CD4-positive, alpha-beta T cell treated with Interleukin-6 for 4 hours (primary cell): ENCODE measurements around the gene ING5.

Experiments used
- DNase-seq: peaks from one replicate; pipeline ENCODE4 v3.0.0-alpha.2; 2020; ENCODE audit warnings: mixed read lengths

The ING5 gene

DNA sequence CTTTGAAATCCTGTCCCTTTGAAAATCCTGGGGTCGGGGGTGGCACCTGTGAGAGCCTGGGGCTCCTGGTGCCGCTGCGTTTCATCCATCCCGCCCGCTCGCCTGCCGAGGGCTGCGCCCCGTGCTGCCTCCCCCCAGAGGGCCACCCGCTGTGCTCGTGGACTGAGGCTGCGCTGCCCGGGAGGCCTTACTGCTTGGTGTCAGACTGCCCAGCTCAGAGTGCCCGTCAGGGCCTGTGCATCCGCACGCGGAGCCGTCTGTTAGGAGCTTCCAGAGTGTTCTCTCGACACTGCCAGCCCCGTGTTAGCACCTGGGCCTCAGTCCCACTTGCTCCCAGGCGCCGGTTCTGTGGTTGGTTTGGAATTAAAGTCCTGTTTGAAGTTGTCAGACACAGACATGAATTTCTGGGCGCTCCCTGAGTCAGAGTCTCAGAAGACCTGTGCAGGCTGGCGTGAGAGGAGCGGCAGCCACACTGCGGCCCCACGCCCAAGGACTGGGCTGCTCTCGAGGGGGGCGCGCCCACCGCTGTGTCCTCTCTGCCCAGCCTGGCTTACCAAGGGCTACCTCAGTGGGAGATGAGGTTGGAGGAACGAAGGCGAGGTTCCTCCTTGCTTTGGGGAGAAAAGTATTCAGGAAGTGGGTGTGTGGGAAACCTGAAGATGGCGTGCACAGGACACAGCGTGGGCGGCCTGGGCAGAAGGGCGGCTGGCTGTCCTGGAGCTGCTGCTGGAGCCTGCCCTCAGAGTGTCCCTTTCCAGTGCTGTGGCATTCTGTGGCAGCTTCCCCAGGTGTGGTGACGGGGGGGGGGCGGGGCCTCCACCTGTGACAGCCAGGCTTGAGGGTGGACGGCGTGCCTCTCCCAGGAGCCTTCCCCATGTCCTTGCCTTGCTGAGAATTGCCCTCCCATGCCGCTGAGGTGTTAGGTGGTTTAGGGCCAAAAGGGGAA lies 29.3 kb upstream of the ING5 start:
- DNase-seq = no peak

DNA sequence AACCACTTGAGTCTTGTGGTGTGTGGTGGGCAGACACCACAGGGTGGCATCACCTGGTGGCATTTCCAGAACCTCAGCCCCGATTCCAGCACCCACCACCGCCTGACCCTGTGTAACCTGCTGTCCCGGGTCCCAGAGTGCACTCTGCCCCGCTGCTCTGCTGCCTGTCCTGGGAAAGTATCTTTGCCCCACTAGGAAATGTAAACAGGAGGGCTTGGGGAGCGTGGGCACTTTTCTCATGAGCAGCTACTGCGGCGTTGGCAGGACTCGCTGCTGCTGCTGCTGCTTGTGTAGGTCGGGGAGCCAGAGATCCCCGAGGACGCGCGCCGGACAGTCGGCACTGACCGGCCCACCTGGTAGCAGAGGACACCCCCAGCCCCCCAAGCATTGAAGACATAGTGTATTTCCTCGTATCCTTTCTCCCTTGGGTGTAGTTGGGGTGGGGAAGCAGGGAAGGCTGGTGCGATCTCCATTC lies 28.6 kb upstream of the ING5 start:
- no peak for DNase-seq

DNA sequence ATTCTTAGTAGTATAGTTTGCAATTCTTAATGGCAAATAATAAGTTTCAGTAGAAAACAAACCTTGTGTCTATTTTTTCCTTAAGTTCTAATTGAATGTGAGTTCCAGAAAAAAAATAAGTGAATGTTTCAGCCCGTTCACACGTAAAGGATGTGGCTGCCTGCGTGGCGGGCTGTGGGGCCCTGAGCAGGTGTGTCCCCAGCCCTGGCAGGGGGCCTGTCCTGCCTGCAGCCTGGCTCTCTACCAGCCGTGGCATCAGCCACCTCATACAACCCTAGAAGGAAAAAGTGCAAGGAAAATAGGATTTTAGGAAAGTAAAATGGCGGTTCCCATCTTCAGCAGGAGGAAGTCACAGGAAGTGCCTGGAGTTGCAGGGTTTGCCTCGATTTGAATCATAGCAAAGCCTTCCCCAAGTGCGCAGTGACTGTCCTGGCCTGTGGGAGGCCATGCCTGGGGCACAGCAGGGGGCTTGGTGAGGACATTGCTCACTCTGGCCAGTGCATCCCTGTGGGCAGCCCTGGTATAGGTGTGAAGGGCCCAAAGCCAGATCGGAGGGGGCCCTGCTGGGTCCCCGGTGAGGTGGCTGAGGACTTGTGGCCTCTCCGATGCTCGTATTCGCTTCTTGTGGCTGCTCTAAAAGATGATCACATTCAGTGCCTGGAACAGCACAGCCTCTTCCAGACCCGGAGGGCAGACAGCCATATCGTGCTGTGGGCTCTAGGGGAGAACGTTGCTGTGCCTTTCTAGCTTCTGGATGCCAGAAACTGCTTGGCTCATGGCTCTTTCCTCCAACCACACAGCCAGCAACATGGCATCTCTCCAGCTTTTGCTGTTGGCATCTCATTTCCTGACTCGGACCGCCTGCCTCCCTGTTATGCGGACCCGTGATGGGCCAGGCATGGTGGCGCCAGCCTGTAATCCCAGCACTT lies 27.8 kb upstream of the ING5 start:
- DNase-seq = no peak

DNA sequence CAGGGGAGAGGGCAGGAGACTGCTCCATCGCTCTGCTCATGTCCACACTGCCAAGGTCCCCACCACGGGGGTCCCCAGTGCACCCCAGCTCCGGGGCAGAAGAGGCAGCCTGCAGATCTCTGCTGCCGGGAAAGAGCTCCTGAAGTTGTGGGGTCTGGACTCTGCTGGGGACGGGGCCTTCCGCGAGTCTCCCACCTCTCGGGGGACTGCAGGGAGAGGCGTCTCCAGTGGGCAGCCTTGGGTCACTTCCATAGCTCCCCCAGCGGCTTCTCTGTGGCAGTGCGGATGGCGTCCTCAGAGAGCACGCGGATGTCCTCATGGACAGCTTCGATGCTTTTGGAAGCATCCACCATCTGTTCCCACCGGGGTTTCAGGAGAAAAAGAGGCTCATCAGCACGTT lies 26.0 kb upstream of the ING5 start:
- no peak for DNase-seq

DNA sequence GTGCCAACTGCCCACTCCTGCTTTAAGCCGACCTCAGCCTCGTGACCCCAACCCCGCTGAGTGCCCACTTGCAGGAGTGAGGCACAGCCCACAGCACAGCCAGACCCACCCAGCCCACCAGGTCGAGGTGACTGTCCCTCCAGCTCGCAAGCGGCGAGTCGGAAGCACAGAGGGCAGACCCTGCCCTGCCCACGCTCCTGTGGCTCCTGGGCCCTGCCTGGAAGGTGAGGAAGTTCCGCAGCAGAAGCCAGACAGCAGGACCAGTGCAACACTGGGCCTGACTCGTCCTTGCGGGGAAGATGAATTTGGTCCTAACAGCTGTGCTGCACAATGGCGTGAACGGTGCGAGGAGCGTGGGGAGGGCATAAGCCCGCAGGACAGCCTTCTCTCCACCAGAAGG lies 25.2 kb upstream of the ING5 start:
- no peak for DNase-seq

DNA sequence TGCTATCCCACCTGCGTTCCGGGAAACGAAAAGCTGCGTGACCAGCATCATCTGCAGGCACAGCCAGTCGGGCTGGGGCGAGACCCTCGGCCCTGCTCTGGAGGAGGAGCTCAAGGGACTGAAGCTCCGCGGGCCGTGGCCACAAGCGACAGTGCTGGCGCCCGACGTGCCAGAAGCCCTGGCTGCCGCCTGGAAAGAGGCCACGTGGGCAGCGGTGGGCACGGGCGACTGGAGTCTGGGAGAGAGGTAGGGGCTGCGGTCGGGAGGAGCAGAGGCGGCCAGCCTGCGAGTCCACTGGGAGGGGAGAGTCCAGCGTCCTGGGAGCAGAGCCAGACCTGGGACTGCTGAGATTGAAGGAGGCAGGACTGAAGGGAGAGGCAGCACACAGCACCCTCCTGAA lies 24.4 kb upstream of the ING5 start:
- DNase-seq = no peak

DNA sequence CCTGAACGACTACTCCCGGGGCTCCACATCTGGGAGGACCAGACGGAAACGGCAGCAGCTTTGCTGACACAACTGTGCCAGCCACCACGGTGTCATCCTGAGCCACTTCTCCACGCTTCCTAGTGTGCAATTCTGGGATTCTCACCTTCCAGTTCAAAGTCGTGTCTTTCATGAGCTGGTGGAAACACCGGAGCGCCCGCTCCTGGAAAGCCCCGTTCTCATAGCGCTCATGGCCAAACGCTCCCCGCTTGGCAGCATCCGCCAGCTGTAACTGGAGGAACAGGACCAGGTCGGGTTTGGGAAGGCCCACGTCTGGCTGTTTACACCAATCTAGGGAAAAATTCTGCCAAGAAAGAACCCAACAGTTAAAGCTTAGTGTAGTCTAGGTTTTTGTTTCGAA lies 23.5 kb upstream of the ING5 start:
- DNase-seq = no peak

DNA sequence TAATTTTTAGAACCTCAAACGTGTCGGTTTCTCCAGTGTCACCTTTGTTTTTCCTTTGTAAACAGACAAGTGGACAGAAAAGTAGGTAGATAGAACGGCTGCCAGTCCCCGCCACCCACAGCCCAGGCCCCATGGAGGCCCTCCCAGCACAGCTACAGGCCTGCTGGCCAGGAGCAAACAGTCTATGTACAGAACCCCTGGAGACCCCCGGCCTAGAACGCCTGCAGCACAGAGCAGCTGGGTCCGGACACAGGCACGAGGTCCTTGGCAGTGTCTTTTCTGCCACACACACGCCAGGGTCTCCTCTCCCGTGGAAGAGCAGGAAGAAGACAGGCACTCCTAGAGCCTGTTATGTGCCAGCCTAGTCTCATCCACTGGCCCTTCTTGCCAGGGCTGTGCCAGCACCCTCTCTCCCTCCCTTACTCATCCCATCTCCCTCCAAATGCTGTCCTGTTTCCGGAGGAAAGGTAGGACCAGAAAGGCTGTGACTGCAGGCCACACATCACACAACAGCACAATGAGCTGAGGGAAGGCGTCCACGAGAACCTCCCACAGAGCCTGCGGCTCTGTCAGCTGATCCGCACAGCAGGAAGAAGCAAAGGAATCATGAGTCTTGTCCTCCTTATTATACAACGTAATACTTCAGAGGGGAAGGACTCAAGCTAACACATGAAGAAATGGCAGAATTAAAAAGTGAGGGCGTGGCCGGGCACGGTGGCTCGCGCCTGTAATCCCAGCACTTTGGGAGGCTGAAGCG lies 22.9 kb upstream of the ING5 start:
- DNase-seq = no peak

DNA sequence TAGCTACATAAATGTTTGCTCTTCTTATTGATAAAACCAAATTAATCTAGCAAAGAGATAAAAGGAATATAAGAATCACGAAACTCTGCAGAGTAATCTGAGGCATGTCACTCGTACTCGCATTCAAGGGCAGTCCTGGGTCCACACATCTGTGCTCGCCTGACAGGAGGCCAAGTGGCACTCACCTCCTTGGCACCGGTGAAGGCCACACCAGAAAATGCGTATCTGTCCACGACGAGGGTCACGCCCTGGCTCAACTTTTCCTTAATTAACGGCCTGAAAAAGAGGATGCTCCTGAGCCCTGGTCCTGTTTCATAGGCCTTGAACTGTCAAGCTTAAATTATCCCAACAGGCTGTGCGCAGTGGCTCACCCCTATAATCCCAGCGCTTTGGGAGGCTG lies 21.8 kb upstream of the ING5 start:
- no peak for DNase-seq

DNA sequence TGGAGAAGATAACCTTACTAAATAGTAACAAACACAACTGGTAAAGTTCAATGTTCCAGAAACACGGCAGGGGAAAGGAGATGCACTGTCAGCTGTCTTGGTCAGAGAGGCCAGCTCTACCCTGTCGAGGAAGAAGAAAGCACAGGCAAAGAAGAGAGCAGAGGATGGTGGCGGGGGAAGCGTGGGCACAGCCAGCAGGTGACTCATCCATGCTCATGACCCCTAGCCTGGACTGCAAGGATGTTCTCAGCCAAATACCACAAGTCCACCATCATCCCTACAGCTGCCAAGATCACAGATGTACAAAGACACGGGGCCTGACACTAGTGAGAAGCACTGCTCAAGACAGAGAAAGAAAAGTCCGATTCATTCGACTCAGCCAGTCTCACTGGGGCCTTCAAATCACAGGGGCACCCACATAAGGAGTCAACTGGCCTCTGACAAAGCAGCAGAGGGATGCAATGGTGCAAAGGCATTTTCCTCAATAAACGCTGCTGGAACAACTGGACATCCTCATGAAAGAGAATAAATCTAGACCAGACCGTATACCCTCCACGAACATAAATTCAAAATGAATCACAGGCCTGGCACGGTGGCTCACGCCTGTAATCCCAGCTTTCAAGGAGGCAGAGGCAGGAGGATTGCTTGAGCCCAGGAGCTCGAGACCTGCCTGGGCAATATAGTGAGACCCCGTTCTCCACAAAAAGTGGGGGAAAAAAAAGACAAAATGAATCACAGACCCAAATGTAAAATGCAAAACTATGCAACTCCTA lies 20.8 kb upstream of the ING5 start:
- no peak for DNase-seq

DNA sequence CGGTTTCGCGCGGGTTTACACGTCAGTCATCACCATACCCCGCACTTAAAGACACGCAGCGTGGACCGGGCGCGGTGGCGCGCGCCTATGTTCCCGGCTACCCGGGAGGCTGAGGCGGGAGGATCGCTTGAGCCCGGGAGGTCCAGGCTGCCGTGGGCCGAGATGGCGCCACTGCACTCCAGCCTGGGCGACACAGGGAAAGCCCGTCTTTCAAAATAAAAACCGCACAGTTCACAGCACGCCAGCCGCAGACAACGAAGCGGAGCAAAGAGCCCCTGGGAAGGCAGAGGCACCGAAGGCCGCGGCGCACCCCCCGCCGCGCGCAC lies 15.6 kb upstream of the ING5 start:
- DNase-seq = no peak

DNA sequence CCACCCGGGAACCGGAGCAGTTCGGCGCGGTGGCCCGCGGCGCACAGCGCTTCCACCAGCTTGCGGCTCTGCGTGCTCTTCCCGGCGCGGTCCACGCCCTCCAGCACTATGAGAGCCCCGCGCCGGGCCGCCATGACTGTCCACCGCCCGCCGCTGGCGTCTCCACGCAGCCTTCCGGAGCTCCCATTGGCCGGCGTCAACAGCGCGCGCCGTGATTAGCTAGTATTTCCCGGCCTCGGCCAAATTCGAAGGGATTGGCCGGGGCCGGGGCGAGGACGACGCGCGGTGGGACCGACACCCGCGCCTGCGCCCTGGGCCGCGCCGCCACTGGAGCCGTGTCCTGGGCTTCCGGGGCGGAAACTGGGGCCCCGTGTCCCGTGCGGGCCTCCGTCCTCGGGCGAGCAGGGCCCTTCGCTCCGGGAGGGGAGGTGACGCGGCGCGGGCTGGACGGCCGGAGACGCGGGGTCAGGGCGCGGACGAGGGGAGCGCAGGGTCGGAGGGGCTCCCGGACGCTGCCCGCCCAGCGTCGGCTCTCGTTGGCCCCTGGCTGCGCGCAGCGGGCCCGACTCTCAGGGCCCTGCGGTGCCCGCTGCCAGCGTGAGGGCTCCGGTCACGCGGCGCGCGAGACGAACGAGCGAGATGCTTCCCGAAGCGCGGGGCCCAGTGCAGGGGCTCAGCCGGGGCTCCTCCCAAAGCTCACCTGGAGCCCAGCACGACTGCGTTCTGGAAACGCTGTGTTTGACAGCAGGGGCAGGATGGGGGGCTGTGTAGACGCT lies 15.0 kb upstream of the ING5 start, which contains the start of gene DTYMK:
Gene DTYMK, minus strand, starts transcription at position 166 of the 776 bp plus-strand sequence. Its CDS starts 32 bp downstream, at position 134.
- peak; percentile 96 for DNase-seq

DNA sequence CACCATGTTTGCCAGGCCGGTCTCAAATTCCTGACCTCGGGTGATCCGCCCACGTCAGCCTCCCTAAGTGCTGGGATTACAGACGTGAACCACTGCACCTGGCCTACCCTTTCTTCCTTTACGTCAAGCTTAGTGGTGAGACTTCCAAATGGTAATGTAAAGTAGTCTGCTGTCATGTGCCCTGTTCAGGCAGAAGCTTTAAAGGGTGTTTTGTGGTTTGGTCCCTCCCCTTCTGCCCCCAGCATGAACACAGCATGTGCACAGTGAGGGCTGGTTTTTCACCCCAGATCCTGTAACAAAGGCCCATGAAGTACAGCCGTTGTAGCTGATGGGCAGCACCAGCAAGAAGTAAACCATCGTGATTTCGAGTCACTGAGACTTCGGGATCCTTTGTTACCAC lies 12.5 kb upstream of the ING5 start:
- peak; percentile 20 for DNase-seq

DNA sequence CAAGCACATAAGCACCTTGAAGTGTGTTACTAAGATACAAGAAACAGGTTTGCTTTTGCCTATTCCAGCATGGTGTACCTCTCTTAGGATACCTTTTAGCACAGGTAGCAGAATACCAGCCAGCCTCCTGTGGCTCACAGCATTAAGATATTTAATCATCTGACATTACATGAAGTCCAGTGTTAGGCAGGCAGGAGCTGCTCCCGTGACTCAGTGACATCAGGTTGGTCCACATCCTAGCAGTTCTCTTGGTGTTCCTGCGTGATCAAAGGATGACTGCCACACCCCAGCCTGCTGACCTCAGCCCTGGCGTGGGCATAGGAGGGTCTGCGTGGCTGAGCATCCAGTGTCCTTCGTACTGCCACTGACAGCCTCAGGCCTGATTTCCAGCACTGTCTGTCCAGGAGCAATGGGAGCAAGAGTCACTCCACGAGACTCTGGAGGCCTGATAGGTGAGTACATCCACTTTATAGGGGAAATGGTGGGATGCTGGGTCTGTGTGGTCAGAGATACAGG lies 11.6 kb upstream of the ING5 start:
- no peak for DNase-seq

DNA sequence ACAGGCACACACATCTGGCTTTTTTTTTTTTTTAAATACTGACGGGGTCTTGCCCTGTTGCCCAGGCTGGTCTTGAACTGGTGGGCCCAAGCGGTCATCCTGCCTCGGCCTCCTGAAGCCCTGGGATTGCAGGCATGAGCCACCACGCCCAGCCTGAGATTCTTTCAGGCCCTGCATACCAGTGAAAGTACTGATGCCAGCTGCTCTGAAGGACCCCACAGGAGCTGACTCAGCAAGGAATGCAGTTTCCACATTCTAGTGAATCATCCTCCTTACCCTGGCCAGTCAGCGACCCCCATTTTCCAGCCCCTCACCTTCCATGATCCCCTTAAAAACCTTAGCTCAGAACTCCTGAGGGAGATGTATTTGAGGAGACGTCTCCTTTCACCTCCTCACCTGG lies 9.4 kb upstream of the ING5 start:
- no peak for DNase-seq

DNA sequence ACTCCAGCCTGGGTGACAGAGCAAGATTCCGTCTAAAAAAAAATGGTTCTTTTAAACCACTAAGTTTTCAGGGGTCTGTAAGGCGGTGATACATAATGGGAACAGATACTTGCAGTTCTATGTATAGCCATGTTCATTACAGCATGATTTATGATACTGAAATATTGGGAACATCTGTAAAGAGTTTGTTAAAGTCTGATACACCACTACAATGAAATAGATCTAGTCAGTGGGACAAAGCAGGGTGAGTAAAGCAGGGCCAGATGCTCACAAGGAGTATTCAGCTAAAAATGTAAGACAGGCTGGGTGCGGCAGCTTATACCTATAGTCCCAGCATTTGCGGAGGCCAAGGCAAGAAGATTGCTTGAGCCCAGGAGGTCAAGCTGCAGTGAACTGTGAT lies 6.2 kb upstream of the ING5 start:
- no peak for DNase-seq

DNA sequence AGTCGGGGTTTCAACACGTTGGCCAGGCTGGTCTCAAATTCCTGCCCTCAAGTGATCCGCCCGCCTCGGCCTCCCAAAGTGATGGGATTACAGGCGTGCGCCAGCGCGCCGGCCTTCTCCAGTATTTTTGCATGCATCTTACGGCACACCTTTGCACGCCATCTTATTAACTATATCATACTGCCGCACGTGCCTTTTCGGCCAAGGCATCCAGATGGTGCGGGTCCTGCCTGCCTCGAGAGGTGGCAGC lies 765 bp upstream of the ING5 start:
- no peak for DNase-seq

DNA sequence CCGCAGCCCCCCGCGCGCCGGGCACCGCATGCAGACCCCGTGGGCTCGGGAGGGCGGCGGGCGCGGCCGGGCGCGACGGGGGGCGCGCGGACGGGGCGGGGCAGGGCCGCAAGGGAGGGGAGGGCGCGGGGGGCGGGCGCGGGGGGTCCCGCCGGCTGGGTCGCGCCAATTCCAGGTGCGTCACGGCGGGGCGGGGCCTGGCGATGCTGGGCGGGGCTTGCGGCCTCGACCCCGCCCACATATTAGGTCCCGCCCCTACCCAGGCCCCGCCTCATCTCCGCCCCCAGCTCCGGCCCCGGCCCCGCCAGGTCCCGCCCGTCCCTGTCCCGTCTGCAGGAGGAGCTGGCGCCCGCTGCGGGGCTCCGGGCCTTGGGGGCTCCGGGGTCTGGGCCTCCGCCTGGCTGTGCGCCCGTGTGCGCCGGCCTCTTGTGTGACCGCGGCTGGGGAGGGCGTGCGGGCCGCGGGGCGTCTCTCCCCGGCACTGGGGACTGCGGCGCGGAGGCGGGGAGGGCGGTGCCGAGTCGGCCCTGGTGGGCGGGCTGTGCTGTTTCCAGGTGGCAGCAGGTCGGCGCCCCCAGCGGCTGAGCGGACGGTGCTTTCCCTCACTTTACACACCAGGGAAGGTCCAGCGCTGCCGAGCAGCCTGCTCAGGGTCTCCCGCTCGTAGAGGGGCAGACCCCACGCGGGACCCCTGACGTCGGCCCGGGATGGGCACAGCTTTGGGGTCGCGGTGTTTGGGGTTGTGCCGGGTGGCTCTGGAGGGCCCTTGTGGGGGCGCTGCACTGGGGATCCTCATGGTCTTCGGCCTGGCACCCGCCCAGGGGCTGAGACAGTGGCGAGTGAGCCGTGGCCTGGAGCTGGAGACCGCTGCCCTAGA lies 554 bp downstream of the ING5 start:
- peak; percentile 92 for DNase-seq

DNA sequence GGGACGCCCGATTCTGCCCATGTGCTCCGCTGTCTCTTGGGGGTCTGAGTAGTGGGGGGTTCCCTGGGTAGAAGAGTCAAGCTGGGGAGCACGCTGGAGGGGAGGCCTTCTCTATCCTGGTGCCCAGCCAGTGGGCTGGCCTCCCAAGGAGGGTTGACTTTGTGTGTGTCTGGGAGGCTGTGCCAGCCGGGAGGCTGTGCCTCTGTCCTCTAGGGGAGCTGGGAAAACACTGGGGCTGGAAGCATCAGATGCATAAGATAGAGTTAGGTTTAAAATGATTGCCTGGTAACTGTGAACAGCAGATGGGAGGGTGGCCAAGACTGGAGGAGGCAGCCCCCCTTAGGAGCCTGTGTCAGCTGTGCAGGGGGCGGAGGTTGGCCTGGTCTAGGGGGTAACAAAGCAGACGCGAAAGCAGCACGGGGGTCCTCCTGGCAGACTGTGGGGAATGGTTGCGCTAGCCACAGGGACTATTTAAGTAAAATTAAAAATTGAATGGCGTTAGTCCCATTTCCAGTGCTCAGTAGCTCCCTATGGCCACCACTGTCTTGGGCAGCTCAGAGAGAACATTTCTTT lies 1.3 kb downstream of the ING5 start:
- no peak for DNase-seq

DNA sequence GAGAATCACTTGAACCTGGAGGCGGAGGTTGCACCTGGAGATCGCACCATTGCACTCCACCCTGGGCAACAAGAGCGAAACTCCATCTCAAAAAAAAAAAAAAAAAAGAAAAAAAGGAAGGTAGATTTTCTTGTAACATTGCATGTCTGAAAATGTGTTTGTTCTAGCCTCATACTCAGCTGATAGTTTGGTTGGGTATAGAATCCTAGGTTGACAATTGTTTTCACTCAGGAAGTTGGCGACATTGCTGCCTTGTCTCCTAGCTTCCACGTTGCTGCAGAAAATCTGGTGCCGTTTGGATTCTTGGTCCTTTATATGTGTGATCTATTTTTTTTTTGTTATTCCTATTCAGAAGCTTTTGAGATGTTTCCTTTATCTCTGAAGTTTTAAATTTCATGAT lies 4.7 kb downstream of the ING5 start:
- DNase-seq = no peak
